NCI-H2227 (cell line): ENCODE results near the gene ERG.

ENCODE experiments used
- DNase-seq: peaks from one replicate; lab custom pipeline; 2025; ENCODE audit not compliant: unreplicated experiment; lab: John Stamatoyannopoulos, UW

The ERG gene

DNA sequence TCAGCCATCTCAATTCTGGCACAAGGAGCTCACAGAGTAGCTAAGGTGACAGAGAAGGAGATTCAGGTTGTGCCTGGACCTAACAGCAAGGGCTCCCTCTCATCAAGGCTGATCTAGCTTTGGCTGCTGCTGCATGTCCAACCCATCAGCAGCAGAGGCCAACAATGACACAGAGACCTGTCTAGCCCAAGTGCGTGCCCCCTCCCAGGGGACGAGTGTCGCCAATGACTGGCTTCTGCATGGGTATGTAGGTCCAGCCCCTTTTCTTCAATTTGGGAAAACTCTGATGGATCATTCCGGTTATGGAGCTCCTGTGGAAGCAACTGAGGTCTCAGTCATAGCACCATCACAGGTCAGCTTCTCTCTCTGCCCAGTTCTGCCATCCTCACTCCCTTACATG lies 158.1 kb downstream of the ERG start:
- no peak for DNase-seq

DNA sequence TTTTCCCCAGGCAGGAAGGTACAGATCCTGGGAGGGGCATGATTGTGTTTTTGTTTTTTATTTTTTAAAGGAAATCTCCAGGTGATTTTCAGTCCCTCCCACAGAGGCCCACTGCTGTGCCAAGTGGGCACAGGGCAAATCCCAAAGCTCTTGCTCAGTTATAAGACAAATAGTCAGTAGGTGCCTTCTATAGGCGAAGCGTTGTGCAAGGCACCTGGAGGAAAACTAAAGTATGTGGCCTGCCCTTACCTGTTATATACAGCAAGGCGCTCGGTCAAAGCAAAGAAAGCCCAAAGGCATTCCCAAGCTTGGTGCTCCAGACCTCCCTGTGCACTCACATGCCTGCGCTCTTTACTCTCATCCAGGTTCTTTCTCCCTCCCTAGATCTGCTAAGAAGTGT lies 160.5 kb downstream of the ERG start:
- no peak for DNase-seq

DNA sequence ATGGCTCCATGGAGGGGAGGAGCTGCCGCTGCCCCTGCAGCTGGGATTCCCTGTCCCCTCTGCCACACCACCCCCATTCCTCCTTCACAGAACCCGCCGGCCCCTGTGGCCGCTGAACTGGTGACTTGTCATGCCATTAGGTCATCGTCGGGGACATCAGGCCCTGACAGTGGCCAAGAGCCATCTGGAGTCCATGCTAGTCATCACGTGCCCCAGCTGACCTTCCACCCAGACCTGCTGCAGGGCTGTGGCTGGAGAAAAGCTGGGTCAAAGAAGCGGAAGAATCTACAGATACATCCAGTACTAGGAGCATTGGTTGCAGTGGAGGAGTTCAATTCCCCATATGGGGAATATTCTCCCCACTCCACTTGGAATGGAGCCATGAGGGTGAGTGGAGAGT lies 163.4 kb downstream of the ERG start:
- no peak for DNase-seq

DNA sequence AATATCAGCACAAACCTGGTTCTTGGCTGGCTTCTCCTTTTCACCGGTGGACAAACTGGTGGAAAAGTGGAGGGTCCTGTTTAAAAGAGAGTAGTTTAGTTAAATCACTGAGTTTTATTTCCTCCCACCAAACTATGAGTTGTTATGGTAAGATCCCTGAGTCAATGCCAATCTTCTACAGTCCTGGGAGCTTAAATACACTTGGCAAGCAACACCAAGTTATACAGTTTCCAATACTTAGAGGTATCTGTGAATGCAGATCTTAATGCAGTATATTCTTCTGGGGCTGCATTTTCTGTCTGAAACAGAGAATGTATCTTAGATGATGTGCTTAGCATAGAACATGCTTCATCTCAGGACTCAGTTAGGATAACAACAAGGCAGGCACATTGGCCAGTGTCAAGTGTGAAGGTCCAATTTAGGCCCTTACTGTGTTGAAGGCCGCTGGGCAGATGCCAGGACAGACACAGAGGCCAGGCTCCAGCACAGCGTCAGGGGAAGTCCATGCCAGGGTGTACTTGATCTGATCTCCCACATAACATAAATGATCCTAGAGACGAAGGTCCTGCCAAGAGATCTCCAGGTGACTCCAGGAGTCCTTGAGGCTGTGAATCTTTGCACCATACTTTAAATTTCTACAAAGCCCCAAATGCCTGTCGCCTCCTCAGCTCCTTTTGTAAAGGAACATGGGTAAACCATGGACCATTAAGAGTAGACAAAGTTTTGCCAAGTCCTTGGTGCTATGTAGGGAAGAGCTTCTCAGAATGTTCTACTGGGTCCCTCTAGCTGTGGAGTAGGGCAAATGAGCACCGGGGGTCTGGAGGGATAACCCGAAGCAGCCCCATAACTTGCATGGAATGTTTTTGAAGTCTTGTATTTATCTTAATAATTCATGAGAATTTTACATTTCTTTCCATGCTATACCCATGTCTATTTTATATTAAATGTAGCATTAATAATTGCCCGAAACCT lies 164.7 kb downstream of the ERG start:
- DNase-seq, result no peak

DNA sequence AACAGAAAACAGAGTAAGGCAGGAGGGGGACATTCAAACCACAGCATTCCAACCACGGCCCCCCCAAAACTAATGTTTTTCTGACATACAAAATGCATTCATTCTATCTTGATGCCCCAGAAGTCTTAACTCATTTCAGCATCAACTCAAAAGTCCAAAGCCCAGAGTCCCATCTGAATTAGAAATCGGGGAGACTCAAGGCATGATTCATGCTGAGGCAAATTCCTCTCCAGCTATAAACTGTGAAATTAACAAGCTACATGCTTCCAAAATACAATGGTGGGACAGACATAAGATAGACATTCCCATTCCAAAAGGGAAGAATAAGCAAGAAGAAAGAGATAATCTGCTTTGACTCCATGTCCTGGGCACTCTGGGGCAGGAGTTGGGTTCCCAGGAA lies 167.6 kb downstream of the ERG start:
- no peak for DNase-seq
